ENCODE results near the gene SLC39A9. TPM values are rescaled to one million over a fixed set of nuclear protein-coding genes. Genes with fewer than 3 reads are reported as not detected.
A peak's percentile ranks its signal among the peaks of the same experiment; 100 is the strongest.

Gene SLC39A9
- total and polyA plus RNA-seq, 4 donors: 20.5 to 74.9 (median 43.4) TPM

- no peak overlapping the region for H3K9ac ChIP-seq (ENCODE audit: insufficient read depth in 1 of 2, low read length in 2 of 2)
- no peaks in the 10 kb centered on the region for H3K4me1 ChIP-seq (ENCODE audit: control insufficient read depth in 5 of 5, insufficient read depth in 5 of 5, low read length in 5 of 5)
- no peak for TF ChIP-seq CTCF (IDR thresholded peaks at IDR 0.05; ENCODE audit: control extremely low read depth, extremely low read depth)
- no peak overlapping the region for H3K27ac ChIP-seq (ENCODE audit: low read depth in 1 of 2, low read length in 1 of 2)
- H3K9me3 ChIP-seq (ENCODE audit: control insufficient read depth in 4 of 4, insufficient read depth in 3 of 4, low read length in 3 of 4): peaks cover 0 to 2% (median 0%) of the 10 kb centered on the region in 4 donors
- no peaks in the 10 kb centered on the region for H3K36me3 ChIP-seq (ENCODE audit: control insufficient read depth in 4 of 4, insufficient read depth in 4 of 4, low read length in 4 of 4)
- ATAC-seq (ENCODE audit: insufficient read depth, low FRiP score): no peak
- H3K27me3 ChIP-seq (ENCODE audit: control insufficient read depth in 3 of 3, insufficient read depth in 3 of 3, low read length in 2 of 3): no peaks in the 10 kb centered on the region
- 6 to 30% methylated on average over 2 of the region's 2 CpGs for WGBS, 2 donors
- peak in 1 of 3 donors; percentile 14 for DNase-seq
- H3K4me3 ChIP-seq: no peak overlapping the region
Observed at GRCh38 chr14:69468949-69469348, 70.5 kb downstream of the SLC39A9 start.

GRCh38 chr14:69471436-69471835, 72.9 kb downstream of the SLC39A9 start:
- TF ChIP-seq CTCF (IDR thresholded peaks at IDR 0.05; ENCODE audit: control extremely low read depth, extremely low read depth): no peak
- H3K27ac ChIP-seq (ENCODE audit: low read depth in 1 of 2, low read length in 1 of 2): no peak overlapping the region
- no peak overlapping the region for H3K4me3 ChIP-seq
- ATAC-seq (ENCODE audit: insufficient read depth, low FRiP score) (no peak), DNase-seq (no peak)
- no peak overlapping the region for H3K9ac ChIP-seq (ENCODE audit: insufficient read depth in 1 of 2, low read length in 2 of 2)
- H3K9me3 ChIP-seq (ENCODE audit: control insufficient read depth in 4 of 4, insufficient read depth in 3 of 4, low read length in 3 of 4): peaks cover 0 to 2% (median 0%) of the 10 kb centered on the region in 4 donors
- no peaks in the 10 kb centered on the region for H3K4me1 ChIP-seq (ENCODE audit: control insufficient read depth in 5 of 5, insufficient read depth in 5 of 5, low read length in 5 of 5)
- H3K36me3 ChIP-seq (ENCODE audit: control insufficient read depth in 4 of 4, insufficient read depth in 4 of 4, low read length in 4 of 4): no peaks in the 10 kb centered on the region
- H3K27me3 ChIP-seq (ENCODE audit: control insufficient read depth in 3 of 3, insufficient read depth in 3 of 3, low read length in 2 of 3): no peaks in the 10 kb centered on the region
- 90 to 91% methylated on average over 3 of the region's 3 CpGs for WGBS, 2 donors

GRCh38 chr14:69471916-69472315, 73.4 kb downstream of the SLC39A9 start:
- DNase-seq: no peak
- H3K36me3 ChIP-seq (ENCODE audit: control insufficient read depth in 4 of 4, insufficient read depth in 4 of 4, low read length in 4 of 4): no peaks in the 10 kb centered on the region
- H3K4me3 ChIP-seq: no peak overlapping the region
- no peak for TF ChIP-seq CTCF (IDR thresholded peaks at IDR 0.05; ENCODE audit: control extremely low read depth, extremely low read depth)
- 86 to 87% methylated on average over 10 of the region's 10 CpGs for WGBS, 2 donors
- H3K9ac ChIP-seq (ENCODE audit: insufficient read depth in 1 of 2, low read length in 2 of 2): no peak overlapping the region
- no peak for ATAC-seq (ENCODE audit: insufficient read depth, low FRiP score)
- no peak overlapping the region for H3K27ac ChIP-seq (ENCODE audit: low read depth in 1 of 2, low read length in 1 of 2)
- no peaks in the 10 kb centered on the region for H3K27me3 ChIP-seq (ENCODE audit: control insufficient read depth in 3 of 3, insufficient read depth in 3 of 3, low read length in 2 of 3)
- no peaks in the 10 kb centered on the region for H3K4me1 ChIP-seq (ENCODE audit: control insufficient read depth in 5 of 5, insufficient read depth in 5 of 5, low read length in 5 of 5)
- H3K9me3 ChIP-seq (ENCODE audit: control insufficient read depth in 4 of 4, insufficient read depth in 3 of 4, low read length in 3 of 4): peaks cover 0 to 2% (median 0%) of the 10 kb centered on the region in 4 donors

- Histone ChIP-seq H3K27me3 (ENCODE audit: control insufficient read depth in 3 of 3, insufficient read depth in 3 of 3, low read length in 2 of 3) (no peaks in the 10 kb centered on the region), H3K4me3 (no peak overlapping the region), H3K9ac (ENCODE audit: insufficient read depth in 1 of 2, low read length in 2 of 2) (no peak overlapping the region), H3K27ac (ENCODE audit: low read depth in 1 of 2, low read length in 1 of 2) (no peak overlapping the region), H3K4me1 (ENCODE audit: control insufficient read depth in 5 of 5, insufficient read depth in 5 of 5, low read length in 5 of 5) (no peaks in the 10 kb centered on the region), H3K36me3 (ENCODE audit: control insufficient read depth in 4 of 4, insufficient read depth in 4 of 4, low read length in 4 of 4) (no peaks in the 10 kb centered on the region), H3K9me3 (ENCODE audit: control insufficient read depth in 4 of 4, insufficient read depth in 3 of 4, low read length in 3 of 4) (peaks cover 0 to 2% (median 0%) of the 10 kb centered on the region in 4 donors)
- ATAC-seq (ENCODE audit: insufficient read depth, low FRiP score): no peak
- no peak for TF ChIP-seq CTCF (IDR thresholded peaks at IDR 0.05; ENCODE audit: control extremely low read depth, extremely low read depth)
- WGBS, 2 donors: 73% methylated on average over 3 of the region's 3 CpGs
- DNase-seq: no peak
Observed at GRCh38 chr14:69473260-69473659, 74.8 kb downstream of the SLC39A9 start.

Measured in lung (tissue), 12 donors.